ENCODE data around the gene RBM26. TPM values are rescaled to one million over a fixed set of nuclear protein-coding genes. Genes with fewer than 3 reads are reported as not detected.
A peak's percentile ranks its signal among the peaks of the same experiment; 100 is the strongest.

Gene RBM26
- total and polyA plus RNA-seq, 2 of the 4 experiments (the other 2 are of a cell fraction): 17.6 to 18.1 TPM

- TF ChIP-seq RFX5 (IDR thresholded peaks at IDR 0.05; ENCODE audit: low read depth, low read length): peak; percentile 68; the same call in 1 of the 2 replicates
These were observed 45.5 kb upstream of the RBM26 start (continued) for GRCh38 chr13:79451500-79451962.

- no peak overlapping the region for H3K23ac ChIP-seq (ENCODE audit: low read depth, low read length)
- H3K4me1 ChIP-seq (ENCODE audit: control insufficient read depth, insufficient read depth, low read length): no peaks in the 10 kb centered on the region; the same call in 1 of the 2 replicates
- ChIA-PET POLR2A (ENCODE audit: unreplicated experiment) (no interaction called here), CTCF (no interaction called here)
- H2BK5ac ChIP-seq (ENCODE audit: low read depth, low read length, poor library complexity, severe bottlenecking): no peak overlapping the region
- H4K8ac ChIP-seq (ENCODE audit: low read depth in 2 of 2, low read length in 2 of 2): no peak overlapping the region
- H4K91ac ChIP-seq (ENCODE audit: insufficient read depth, low read depth, low read length): no peak overlapping the region
- H3K27ac ChIP-seq (ENCODE audit: insufficient read depth, low read length): no peak overlapping the region
- no peaks in the 10 kb centered on the region for H4K20me1 ChIP-seq (ENCODE audit: insufficient read depth, low read length)
- H2AK9ac ChIP-seq (replicated peaks; ENCODE audit: low read depth, low read length, poor library complexity): no peak overlapping the region
- DNase-seq (no peak), ATAC-seq (ENCODE audit: low read depth) (no peak)
- no peak overlapping the region for H4K5ac ChIP-seq (ENCODE audit: low read depth, low read length)
- no peaks in the 10 kb centered on the region for H3K36me3 ChIP-seq (ENCODE audit: control insufficient read depth, insufficient read depth, low read length)
- no peak overlapping the region for H3K4me3 ChIP-seq (ENCODE audit: insufficient read depth, low read depth, low read length)
- TF ChIP-seq NFE2L2 (IDR thresholded peaks at IDR 0.05; ENCODE audit: low read depth, low read length): no peak
- no peak overlapping the region for H3K18ac ChIP-seq (ENCODE audit: low read depth, low read length)
- H3K4me2 ChIP-seq (ENCODE audit: low read depth, low read length): no peak overlapping the region
- no peak overlapping the region for H2BK15ac ChIP-seq (ENCODE audit: low read depth, low read length)
- dilution Hi-C loops (cut with HindIII; ENCODE audit: low sequenced_read_pairs, unreplicated experiment): no loop called here
- H2AFZ ChIP-seq (replicated peaks; ENCODE audit: low read length, poor library complexity): no peak overlapping the region
- H3K9me3 ChIP-seq (ENCODE audit: control insufficient read depth, insufficient read depth, low read length): no peaks in the 10 kb centered on the region
- in situ Hi-C loops (cut with MboI; ENCODE audit: low sequenced_read_pairs): no loop called here
- H3K9me1 ChIP-seq (ENCODE audit: insufficient read depth, low read length): no peaks in the 10 kb centered on the region
- no TSS peak for BruUV-seq (replicated peaks)
- H3K14ac ChIP-seq (replicated peaks; ENCODE audit: low read depth, low read length): no peak overlapping the region
- H2BK20ac ChIP-seq (ENCODE audit: low read depth, low read length): no peak overlapping the region
- no peak overlapping the region for H3K9ac ChIP-seq (ENCODE audit: low read depth, low read length)
- no peak overlapping the region for H3K4ac ChIP-seq (ENCODE audit: low read depth, low read length)
- intact Hi-C loops (cut with micrococcal nuclease): no loop called here
- H3K56ac ChIP-seq (ENCODE audit: extremely low read depth, insufficient read depth, low read length): no peak overlapping the region
- H2BK120ac ChIP-seq (ENCODE audit: low read depth, low read length): no peak overlapping the region
- H3K79me1 ChIP-seq (ENCODE audit: low read depth in 1 of 2, low read length in 2 of 2): no peaks in the 10 kb centered on the region
- no peaks in the 10 kb centered on the region for H3K27me3 ChIP-seq (ENCODE audit: control insufficient read depth, insufficient read depth, low read length)
- WGBS, 2 experiments (ENCODE audit: extremely low coverage in 2 of 2, insufficient read length in 1 of 2): no CpG with 5 or more reads among the region's 4 CpGs
- H2AK5ac ChIP-seq (ENCODE audit: low read depth, low read length): no peak overlapping the region
These were observed 44.1 kb upstream of the RBM26 start for GRCh38 chr13:79450110-79450509.

Data from IMR-90 (cell line).